SK-N-SH (cell line): ENCODE data around the gene RREB1. TPM values are rescaled to one million over a fixed set of nuclear protein-coding genes. Genes with fewer than 3 reads are reported as not detected.

ENCODE experiments used
- CTCF ChIA-PET: fragments of 300-600, 350-600 bp; formaldehyde crosslinking; extraction: SDS; loops from one replicate; lab custom pipeline; 2021; lab: Yijun Ruan, JAX
- POLR2A ChIA-PET: fragments of 350-600 bp; sonication (Branson Sonifier 250); formaldehyde crosslinking; extraction: SDS; loops from one replicate; lab custom pipeline; 2020; ENCODE audit warnings: antibody characterized with exemption, inconsistent platforms; lab: Yijun Ruan, JAX
- DNase-seq: peaks from one replicate; pipeline ENCODE4 v3.0.0; 2012
- H2AFZ ChIP-seq: fragments of 200-600 bp; sonication (generic); 2 replicates; pipeline ENCODE4 v1.8.1; 2016; ENCODE audit warnings: antibody characterized with exemption, mild to moderate bottlenecking, low read depth
- H3F3A ChIP-seq: fragments of 200-600 bp; sonication (generic); replicated peaks from 2 replicates; pipeline ENCODE3; 2016; ENCODE audit warnings: antibody characterized with exemption, mild to moderate bottlenecking; ENCODE audit not compliant: insufficient read depth
- H3K27ac ChIP-seq, 2 experiments: fragments of 200-500 bp in 1 of 2; fragments of 200-600 bp in 1 of 2; sonication (Bioruptor generic) in 1 of 2; sonication (generic), shearing (Covaris generic) in 1 of 2; 2 replicates each; pipeline versions ENCODE4 v1.5.1 to v1.6.1; 2014 to 2016; ENCODE audit warnings: low read depth in 2 of 2, inconsistent platforms in 1 of 2, low read length in 1 of 2, mild to moderate bottlenecking in 1 of 2, mixed read lengths in 1 of 2
- H3K27me3 ChIP-seq: fragments of 200-600 bp; sonication (generic), shearing (Covaris generic); 2 replicates; pipeline ENCODE4 v1.6.1; 2016; ENCODE audit warnings: mixed run types; ENCODE audit not compliant: insufficient read depth
- H3K36me3 ChIP-seq, 2 experiments: fragments of 200-500 bp in 1 of 2; fragments of 200-600 bp in 1 of 2; sonication (Bioruptor generic) in 1 of 2; sonication (generic) in 1 of 2; replicated peaks in 1 of 2; 2 replicates each; pipeline versions ENCODE3 to v1.5.1; 2014 to 2016; ENCODE audit warnings: low read length in 1 of 2, mild to moderate bottlenecking in 1 of 2; ENCODE audit not compliant: insufficient read depth in 2 of 2, control insufficient read depth in 1 of 2
- H3K4me1 ChIP-seq, 2 experiments: fragments of 200-500 bp in 1 of 2; fragments of 200-600 bp in 1 of 2; sonication (Bioruptor generic) in 1 of 2; sonication (generic), shearing (Covaris generic) in 1 of 2; 2 replicates each; pipeline versions ENCODE4 v1.5.1 to v1.6.1; 2014 to 2016; ENCODE audit warnings: low read depth in 1 of 2, low read length in 1 of 2, mixed run types in 1 of 2; ENCODE audit not compliant: insufficient read depth in 2 of 2, control insufficient read depth in 1 of 2
- H3K4me2 ChIP-seq: fragments of 200-600 bp; sonication (generic), shearing (Covaris generic); 2 replicates; pipeline ENCODE4 v1.6.1; 2017; ENCODE audit warnings: mixed run types
- H3K4me3 ChIP-seq, 2 experiments: fragments of 200-500 bp in 1 of 2; fragments of 200-600 bp in 1 of 2; sonication (Bioruptor generic) in 1 of 2; sonication (generic), shearing (Covaris generic) in 1 of 2; 2 replicates each; pipeline versions ENCODE4 v1.5.1 to v1.8.1; 2014 to 2016; ENCODE audit warnings: low read depth in 2 of 2, inconsistent platforms in 1 of 2, low read length in 1 of 2, mild to moderate bottlenecking in 1 of 2, mixed read lengths in 1 of 2, moderate library complexity in 1 of 2
- H3K79me2 ChIP-seq: fragments of 200-600 bp; sonication (generic); 2 replicates; pipeline ENCODE4 v1.8.1; 2017; ENCODE audit warnings: mild to moderate bottlenecking; ENCODE audit not compliant: insufficient read depth
- H3K9ac ChIP-seq: fragments of 200-600 bp; sonication (generic); 2 replicates; pipeline ENCODE4 v1.6.1; 2017; ENCODE audit warnings: mixed run types
- H3K9me2 ChIP-seq: fragments of 200-600 bp; sonication (generic); 2 replicates; pipeline ENCODE4 v1.6.1; 2017; ENCODE audit warnings: mixed run types
- H3K9me3 ChIP-seq: fragments of 200-600 bp; sonication (generic); 2 replicates; pipeline ENCODE4 v1.6.1; 2017; ENCODE audit warnings: mixed run types, mild to moderate bottlenecking, moderate library complexity
- H4K20me1 ChIP-seq: fragments of 200-600 bp; sonication (generic); 2 replicates; pipeline ENCODE4 v1.6.1; 2017; ENCODE audit warnings: mild to moderate bottlenecking, mixed run types; ENCODE audit not compliant: insufficient read depth
- CHD2 ChIP-seq: fragments of 150-350 bp; IDR thresholded peaks from 2 replicates; pipeline ENCODE4 v1.6.1; 2018; ENCODE audit warnings: low read length; ENCODE audit not compliant: partially characterized antibody
- ELF1 ChIP-seq: IDR thresholded peaks from 2 replicates; pipeline ENCODE4 v1.4.0; 2012
- EP300 ChIP-seq, 2 experiments: IDR thresholded peaks; 2 replicates each; pipeline versions ENCODE4 v1.4.0 to v1.6.1; 2012; ENCODE audit warnings: borderline replicate concordance in 1 of 2, low read depth in 1 of 2, low read length in 1 of 2
- EZH2phosphoT487 ChIP-seq: fragments of 200-600 bp; sonication (generic); IDR thresholded peaks from 2 replicates; pipeline ENCODE4 v1.6.1; 2017; ENCODE audit warnings: low read depth, mixed run types, mild to moderate bottlenecking, antibody characterized with exemption, moderate library complexity, borderline replicate concordance
- FOSL2 ChIP-seq: IDR thresholded peaks from 2 replicates; pipeline ENCODE4 v1.4.0; 2012; ENCODE audit warnings: low read depth, mild to moderate bottlenecking, moderate library complexity, borderline replicate concordance
- FOXJ3 ChIP-seq: sonication (generic); formaldehyde crosslinking; IDR thresholded peaks from 2 replicates; pipeline ENCODE4 v1.5.1; 2020; ENCODE audit warnings: mild to moderate bottlenecking, missing genetic modification reagents
- FOXM1 ChIP-seq: IDR thresholded peaks from 2 replicates; pipeline ENCODE4 v1.4.0; 2012; ENCODE audit warnings: low read depth, mild to moderate bottlenecking
- GABPA ChIP-seq: IDR thresholded peaks from 2 replicates; pipeline ENCODE4 v1.4.0; 2012; ENCODE audit warnings: low read depth, mild to moderate bottlenecking
- GATA2 ChIP-seq: sonication (generic); formaldehyde crosslinking; IDR thresholded peaks from 2 replicates; pipeline ENCODE4 v1.5.0; 2020; ENCODE audit warnings: mild to moderate bottlenecking, missing genetic modification reagents
- IRF3 ChIP-seq: fragments of 150-350 bp; IDR thresholded peaks from 2 replicates; pipeline ENCODE4 v1.6.1; 2016; ENCODE audit warnings: mild to moderate bottlenecking, low read depth, low read length
- JUND ChIP-seq: IDR thresholded peaks from 2 replicates; pipeline ENCODE4 v1.4.0; 2012
- MXI1 ChIP-seq: IDR thresholded peaks from 2 replicates; pipeline ENCODE4 v1.6.1; 2012; ENCODE audit warnings: mild to moderate bottlenecking, low read depth, low read length, improper control_type of control experiment
- NRF1 ChIP-seq: IDR thresholded peaks from 2 replicates; pipeline ENCODE4 v1.6.1; 2012; ENCODE audit warnings: low read depth, mild to moderate bottlenecking, low read length
- PBX3 ChIP-seq: IDR thresholded peaks from 2 replicates; pipeline ENCODE4; 2012
- POLR2AphosphoS5 ChIP-seq: IDR thresholded peaks from 2 replicates; pipeline ENCODE4 v1.6.1; 2012; ENCODE audit warnings: low read depth, low read length
- RAD21 ChIP-seq: IDR thresholded peaks from 2 replicates; pipeline ENCODE4 v1.6.1; 2012; ENCODE audit warnings: mild to moderate bottlenecking, low read length
- RCOR1 ChIP-seq: fragments of 150-350 bp; IDR thresholded peaks from 2 replicates; pipeline ENCODE4 v1.6.1; 2017; ENCODE audit warnings: antibody characterized with exemption, low read length
- RFX5 ChIP-seq: IDR thresholded peaks from 2 replicates; pipeline ENCODE4 v1.6.1; 2012; ENCODE audit warnings: mild to moderate bottlenecking, improper control_type of control experiment, low read length
- RXRA ChIP-seq: IDR thresholded peaks from 2 replicates; pipeline ENCODE4 v1.4.0; 2012; ENCODE audit warnings: low read depth, mild to moderate bottlenecking, borderline replicate concordance
- SIN3A ChIP-seq: IDR thresholded peaks from 2 replicates; pipeline ENCODE4 v1.6.1; 2012; ENCODE audit warnings: low read depth, mild to moderate bottlenecking, low read length, moderate library complexity, borderline replicate concordance
- TCF12 ChIP-seq: IDR thresholded peaks from 2 replicates; pipeline ENCODE4 v1.4.0; 2012
- TEAD4 ChIP-seq: IDR thresholded peaks from 2 replicates; pipeline ENCODE4 v1.4.0; 2012; ENCODE audit warnings: mild to moderate bottlenecking, borderline replicate concordance; ENCODE audit not compliant: insufficient read depth
- USF1 ChIP-seq: IDR thresholded peaks from 2 replicates; pipeline ENCODE4 v1.4.0; 2012; ENCODE audit warnings: low read depth, borderline replicate concordance
- YY1 ChIP-seq: IDR thresholded peaks from 2 replicates; pipeline ENCODE4 v1.4.0; 2012; ENCODE audit warnings: low read depth, mild to moderate bottlenecking
- ZBTB33 ChIP-seq: IDR thresholded peaks from 2 replicates; pipeline ENCODE4 v1.4.0; 2012; ENCODE audit warnings: low read depth, borderline replicate concordance
- WGBS: methylation state at CpG from one replicate; pipeline ENCODE4 v1.1.6; 2017; ENCODE audit warnings: low lambda C conversion rate; 5-methylcytosine and 5-hydroxymethylcytosine counted together
- polyA plus RNA-seq, 3 experiments: library from polyadenylated mRNA; depleted of rRNA; stranded (reverse); fragments of >200 nt; gene quantifications; 2 replicates each; pipeline ENCODE4 v1.2.3, GENCODE V29; 2012
- TF ChIP-seq, protein P1 (sequence below): IDR thresholded peaks from 2 replicates; pipeline ENCODE4 v1.4.0; 2012; ENCODE audit warnings: low read depth
- TF ChIP-seq, protein P2 (sequence below): fragments of 150-350 bp; IDR thresholded peaks from 2 replicates; pipeline ENCODE4 v1.6.1; 2017; ENCODE audit warnings: antibody characterized with exemption, low read length, low read depth, borderline replicate concordance

RREB1 gene
- polyA plus RNA-seq, 1 of the 3 experiments (the other 2 are of a cell fraction) = 2.0 TPM

DNA sequence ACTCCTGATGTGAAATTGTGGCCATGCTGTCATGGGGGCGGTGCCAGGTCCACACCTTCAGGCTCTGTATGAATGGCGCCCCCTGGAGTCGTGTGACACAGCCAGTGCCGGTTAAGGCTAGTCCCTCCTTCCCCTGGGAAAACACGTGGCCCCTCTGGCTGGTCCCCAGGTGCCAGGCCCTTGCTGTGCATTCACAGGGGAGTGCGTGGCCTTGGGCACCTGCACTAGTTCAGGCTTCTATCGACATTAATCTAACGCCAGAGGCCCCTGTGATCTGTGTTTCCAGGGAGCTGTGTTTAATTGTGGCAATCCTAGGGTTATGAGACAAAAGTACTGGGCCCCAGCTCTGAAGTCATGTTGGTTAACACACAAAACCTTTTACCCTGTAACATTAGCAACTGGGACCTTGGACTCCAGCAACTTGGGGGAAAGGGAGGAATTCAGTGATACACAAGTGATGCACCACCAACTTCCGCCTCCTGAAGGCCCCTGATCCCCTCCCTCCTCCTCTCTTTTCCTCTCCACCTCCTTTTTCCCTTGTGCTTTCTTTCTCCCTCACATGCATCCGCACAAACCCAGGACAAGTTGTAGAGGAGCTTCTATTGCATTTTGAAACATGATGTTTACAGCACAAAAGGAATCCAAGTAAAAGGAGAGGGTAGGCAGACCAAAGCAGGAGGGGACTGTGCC lies 131.3 kb downstream of the RREB1 start:
- Histone ChIP-seq H3K4me2 (no peak overlapping the region), H3K9me3 (no peaks in the 10 kb centered on the region), H3K9ac (no peak overlapping the region), H3K36me3 (peaks cover 0 to 5% of the 10 kb centered on the region in 2 experiments), H3K4me3 (no peak overlapping the region; a peak in 1 of 4 replicates), H3F3A (peaks cover 6% of the 10 kb centered on the region), H3K4me1 (peaks cover 0 to 13% of the 10 kb centered on the region in 2 experiments; a peak in 2 of 4 replicates), H3K27me3 (no peaks in the 10 kb centered on the region), H3K9me2 (no peaks in the 10 kb centered on the region), H4K20me1 (peaks cover 9% of the 10 kb centered on the region), H2AFZ (no peak overlapping the region), H3K79me2 (peaks cover 12% of the 10 kb centered on the region; the same call in 1 of the 2 replicates), H3K27ac (no peak overlapping the region)
- CTCF ChIA-PET = interaction anchor here (0.6 to 2.9 kb wide), 26 partner anchors 8 to 562 kb away, joined by 3 to 20 read pairs (median 3); no protein-coding TSS in a partner anchor
- POLR2A ChIA-PET = no interaction called here
- peak; percentile 79 for DNase-seq
- 43% methylated on average over 5 of the region's 10 CpGs for WGBS
- TF ChIP-seq RFX5 (no peak), FOXM1 (no peak), RCOR1 (no peak), USF1 (peak; percentile 43; the same call in 1 of the 2 replicates), ELF1 (no peak), RXRA (no peak), CHD2 (no peak), TEAD4 (no peak), ZBTB33 (no peak), EZH2phosphoT487 (no peak), SIN3A (no peak), POLR2AphosphoS5 (no peak), TCF12 (no peak), FOSL2 (no peak), GABPA (no peak), EP300 (IDR thresholded peaks at IDR 0.05; ENCODE audit: borderline replicate concordance in 1 of 2, low read depth in 1 of 2, low read length in 1 of 2) (no peak), YY1 (no peak), FOXJ3 (CRISPR knock-in tag) (no peak), RAD21 (peak; percentile 72), NRF1 (no peak), MXI1 (peak; percentile 69; the same call in 1 of the 2 replicates), JUND (no peak), GATA2 (CRISPR knock-in tag) (no peak), IRF3 (no peak), PBX3 (no peak)
- TF ChIP-seq, protein P1, sequence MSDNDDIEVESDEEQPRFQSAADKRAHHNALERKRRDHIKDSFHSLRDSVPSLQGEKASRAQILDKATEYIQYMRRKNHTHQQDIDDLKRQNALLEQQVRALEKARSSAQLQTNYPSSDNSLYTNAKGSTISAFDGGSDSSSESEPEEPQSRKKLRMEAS = peak; percentile 78; the same call in 1 of the 2 replicates
- TF ChIP-seq, protein P2, sequence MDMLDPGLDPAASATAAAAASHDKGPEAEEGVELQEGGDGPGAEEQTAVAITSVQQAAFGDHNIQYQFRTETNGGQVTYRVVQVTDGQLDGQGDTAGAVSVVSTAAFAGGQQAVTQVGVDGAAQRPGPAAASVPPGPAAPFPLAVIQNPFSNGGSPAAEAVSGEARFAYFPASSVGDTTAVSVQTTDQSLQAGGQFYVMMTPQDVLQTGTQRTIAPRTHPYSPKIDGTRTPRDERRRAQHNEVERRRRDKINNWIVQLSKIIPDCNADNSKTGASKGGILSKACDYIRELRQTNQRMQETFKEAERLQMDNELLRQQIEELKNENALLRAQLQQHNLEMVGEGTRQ = no peak
